ENCODE results near the gene GAS7.

- no peak for TF ChIP-seq CTCF (IDR thresholded peaks at IDR 0.05; ENCODE audit: insufficient read depth, low read length)
- no peak for TF ChIP-seq POLR2AphosphoS5 (IDR thresholded peaks at IDR 0.05; ENCODE audit: low read depth)
- no peak for TF ChIP-seq REST (IDR thresholded peaks at IDR 0.05; ENCODE audit: insufficient replicate concordance, low read depth)
Measured at GRCh38 chr17:10177913-10178505, 20.4 kb downstream of the GAS7 start.
